NCI-H345 (cell line): ENCODE data around the gene STRN3.
"Not testable (repeated sequence)": the region's sequence is repeated elsewhere in the genome, so short reads cannot be mapped to it uniquely, and the experiment has no call there.

Source experiments
- DNase-seq: peaks from one replicate; lab custom pipeline; 2025; lab: John Stamatoyannopoulos, UW

STRN3 gene

DNA sequence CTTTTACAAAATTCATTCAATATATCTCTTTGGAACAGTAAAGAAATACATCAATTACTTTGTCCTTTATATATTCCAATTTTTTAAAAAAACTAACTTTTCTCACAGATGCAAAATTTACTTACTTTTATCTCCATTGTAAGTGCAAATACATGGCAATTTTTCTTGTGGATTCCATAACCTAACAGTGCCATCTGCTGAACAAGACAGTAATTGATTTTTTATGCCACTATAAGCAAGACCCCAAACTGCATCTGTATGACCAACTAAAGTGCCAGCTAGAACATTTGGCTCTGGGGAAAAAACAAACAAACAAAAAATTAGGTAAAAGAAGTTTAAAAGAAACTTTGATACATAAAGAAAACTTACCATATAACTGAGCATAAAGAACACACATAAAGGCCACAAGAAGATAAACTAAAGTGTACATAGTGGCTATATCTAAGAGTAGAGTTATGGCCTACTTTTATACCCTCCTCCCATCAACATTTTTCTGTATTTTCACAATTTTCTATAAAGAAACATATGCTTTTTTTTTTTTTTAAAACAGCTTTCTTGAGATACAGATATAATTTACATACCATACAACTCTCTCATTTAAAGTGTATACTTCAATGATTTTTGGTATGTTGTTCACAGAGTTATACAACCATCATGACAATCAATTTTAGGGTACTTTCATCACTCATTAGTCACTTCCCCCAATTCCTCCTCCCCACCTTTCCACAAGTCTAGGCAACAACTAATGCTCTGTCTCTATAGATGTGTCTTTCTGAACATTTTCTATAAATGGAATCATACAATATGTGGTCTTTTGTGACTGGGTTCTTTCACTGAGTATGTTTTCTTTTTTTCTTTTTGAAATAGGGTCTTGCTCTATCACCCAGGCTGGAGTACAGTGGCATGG is 119.2 kb downstream of the STRN3 start:
- DNase-seq: no peak

DNA sequence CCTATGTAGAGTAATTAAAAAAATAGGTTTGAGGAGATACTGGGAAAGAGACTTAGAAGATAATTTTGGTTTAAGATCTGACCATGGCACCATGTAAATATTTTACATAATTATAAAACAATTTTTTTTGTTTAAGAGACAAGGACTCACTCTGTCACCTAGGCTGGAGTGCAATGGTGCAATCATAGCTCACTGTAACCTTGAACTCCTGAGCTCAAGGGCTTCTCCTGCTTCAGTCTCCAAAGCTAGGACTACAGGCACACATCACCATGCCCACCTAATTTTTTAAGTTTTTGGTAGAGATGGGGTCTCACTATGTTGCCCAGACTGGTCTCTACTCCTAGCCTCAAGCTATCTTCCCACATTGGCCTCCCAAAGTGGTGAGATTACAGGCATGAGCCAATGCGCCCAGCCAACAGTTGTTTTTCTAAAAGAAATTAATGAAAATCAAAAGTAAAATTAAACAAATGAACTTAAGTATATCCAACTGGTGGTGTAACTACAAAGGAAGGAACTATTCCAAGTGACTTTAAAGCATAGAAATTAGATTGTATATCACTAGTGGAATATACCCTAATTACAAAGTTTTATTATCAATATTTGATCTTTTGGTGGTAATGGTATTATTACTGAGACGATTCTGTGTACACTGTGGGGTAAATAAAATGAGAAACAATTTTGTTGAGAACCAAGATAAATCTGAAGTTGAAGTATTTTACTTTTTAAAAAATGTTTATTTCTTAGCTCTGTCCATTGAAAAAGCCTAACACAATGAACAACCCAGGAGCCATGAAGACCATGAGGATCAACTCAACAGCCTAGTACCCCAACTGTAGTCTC is 122.7 kb downstream of the STRN3 start:
- no peak for DNase-seq

GRCh38 chr14:30897121-30897520 is 129.1 kb downstream of the STRN3 start:
- not testable (repeated sequence) for DNase-seq

DNA sequence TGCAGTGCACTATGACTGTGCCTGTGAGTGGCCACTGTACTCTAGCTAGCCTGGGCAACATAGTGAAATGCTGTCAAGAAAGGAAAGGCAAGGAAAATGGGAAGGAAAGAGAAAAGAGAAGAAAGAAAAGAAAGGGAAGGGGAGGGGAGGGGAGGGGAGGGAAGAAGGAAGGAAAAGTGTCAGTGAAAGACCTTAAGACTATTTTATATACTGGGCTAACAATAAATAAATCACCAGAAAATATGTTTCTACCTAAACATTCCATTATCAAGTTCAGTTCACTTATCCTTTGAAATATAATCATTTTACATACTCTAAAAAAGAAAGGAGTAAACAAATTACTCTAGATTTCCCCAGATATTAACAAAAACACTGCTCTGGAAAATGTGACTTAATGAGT is 129.7 kb downstream of the STRN3 start:
- no peak for DNase-seq

DNA sequence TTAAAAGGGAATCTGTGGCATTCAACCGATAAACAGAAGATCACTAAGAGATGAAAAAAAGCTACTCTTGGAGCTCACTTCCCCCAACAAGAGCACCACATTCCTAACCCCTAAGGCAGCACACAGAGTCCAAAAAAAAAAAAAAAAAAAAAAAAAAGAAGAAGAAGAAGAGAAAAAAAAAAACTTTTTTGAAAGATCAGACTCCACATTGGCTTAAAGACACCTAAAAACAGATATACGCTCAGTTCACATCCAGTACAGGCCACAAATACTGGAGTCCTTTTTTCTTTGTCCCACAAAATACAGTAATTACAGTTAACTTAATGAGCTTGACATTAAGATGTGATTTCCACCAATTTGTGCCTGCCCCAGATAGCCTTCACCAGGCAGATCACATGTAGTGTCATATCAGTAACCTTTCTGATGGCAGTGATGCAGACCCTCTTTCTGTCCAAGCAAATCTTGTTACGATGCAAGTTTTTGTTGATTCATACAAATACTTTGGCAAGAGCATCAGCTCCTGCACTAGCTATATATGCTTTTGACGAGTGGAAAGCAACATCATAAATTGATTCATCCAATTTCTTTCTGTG is 131.2 kb downstream of the STRN3 start:
- DNase-seq: no peak

GRCh38 chr14:30893819-30894218 is 132.4 kb downstream of the STRN3 start:
- no peak for DNase-seq

- DNase-seq: no peak
Measured at GRCh38 chr14:30889244-30889594, 137.0 kb downstream of the STRN3 start.

GRCh38 chr14:30888480-30889243 is 137.5 kb downstream of the STRN3 start:
- no peak for DNase-seq

DNA sequence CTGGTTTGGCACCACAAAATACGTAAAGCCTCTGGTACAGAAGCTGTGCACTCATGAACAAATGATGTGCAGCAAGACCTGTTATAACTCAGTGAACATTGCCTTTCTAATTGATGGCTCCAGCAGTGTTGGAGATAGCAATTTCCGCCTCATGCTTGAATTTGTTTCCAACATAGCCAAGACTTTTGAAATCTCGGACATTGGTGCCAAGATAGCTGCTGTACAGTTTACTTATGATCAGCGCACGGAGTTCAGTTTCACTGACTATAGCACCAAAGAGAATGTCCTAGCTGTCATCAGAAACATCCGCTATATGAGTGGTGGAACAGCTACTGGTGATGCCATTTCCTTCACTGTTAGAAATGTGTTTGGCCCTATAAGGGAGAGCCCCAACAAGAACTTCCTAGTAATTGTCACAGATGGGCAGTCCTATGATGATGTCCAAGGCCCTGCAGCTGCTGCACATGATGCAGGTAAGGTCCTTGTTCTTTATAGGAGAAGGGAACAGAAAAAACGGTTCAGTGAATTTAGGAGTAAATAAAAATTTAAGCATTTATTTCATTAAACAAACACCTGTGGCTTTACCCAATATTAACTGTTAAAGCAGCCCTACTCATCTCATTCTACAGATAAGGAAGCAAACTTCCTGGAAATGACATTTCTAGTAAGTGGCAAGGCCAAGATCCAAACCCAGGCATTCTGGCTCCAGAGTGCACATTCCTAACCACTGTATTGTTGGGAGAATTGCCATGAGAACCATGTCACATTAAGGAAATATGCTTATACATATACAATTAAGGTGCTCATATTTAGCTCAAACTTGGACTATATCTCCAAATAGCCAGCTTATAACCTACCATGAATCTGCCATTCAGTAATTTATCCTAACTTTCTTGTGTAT is 140.1 kb downstream of the STRN3 start:
- DNase-seq: no peak

DNA sequence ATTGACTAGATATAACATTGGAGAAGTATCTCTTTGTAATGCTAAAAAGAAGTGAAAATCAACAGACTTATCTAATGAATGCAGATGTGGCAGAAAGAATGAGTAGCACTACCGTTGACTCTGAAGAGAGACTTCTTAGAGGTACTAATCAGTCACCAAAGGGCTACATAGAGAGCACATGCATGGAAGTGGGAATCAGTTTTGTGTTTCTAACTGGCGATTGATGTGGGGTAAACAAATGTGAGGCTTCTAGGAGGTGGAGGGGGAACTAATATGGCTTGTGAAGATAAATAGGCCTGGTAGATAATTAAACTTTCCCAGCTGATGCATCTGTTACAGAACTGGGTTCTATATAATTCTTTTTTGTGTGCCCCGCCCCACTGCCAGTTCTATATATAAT is 141.3 kb downstream of the STRN3 start:
- no peak for DNase-seq

- no peak for DNase-seq
Measured at GRCh38 chr14:30883508-30884294, 142.5 kb downstream of the STRN3 start.

- no peak for DNase-seq
Measured at GRCh38 chr14:30882431-30882830, 143.7 kb downstream of the STRN3 start.

GRCh38 chr14:30876692-30877091 is 149.5 kb downstream of the STRN3 start:
- no peak for DNase-seq

DNA sequence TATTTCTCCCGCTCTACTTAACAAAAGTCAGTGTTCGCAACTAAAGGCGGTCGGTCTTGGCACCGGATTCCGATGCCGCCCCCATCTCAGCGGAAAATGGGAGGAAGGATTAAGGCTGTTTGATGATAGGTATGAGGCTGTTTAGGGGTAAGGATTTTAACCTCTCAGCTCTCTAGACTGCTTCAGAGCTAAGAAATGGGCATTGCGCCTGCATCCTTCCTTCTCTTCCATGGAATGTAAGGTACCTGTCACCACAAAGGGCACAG is 150.5 kb downstream of the STRN3 start:
- DNase-seq: no peak

GRCh38 chr14:30874999-30875787 is 151.0 kb downstream of the STRN3 start:
- DNase-seq: no peak

DNA sequence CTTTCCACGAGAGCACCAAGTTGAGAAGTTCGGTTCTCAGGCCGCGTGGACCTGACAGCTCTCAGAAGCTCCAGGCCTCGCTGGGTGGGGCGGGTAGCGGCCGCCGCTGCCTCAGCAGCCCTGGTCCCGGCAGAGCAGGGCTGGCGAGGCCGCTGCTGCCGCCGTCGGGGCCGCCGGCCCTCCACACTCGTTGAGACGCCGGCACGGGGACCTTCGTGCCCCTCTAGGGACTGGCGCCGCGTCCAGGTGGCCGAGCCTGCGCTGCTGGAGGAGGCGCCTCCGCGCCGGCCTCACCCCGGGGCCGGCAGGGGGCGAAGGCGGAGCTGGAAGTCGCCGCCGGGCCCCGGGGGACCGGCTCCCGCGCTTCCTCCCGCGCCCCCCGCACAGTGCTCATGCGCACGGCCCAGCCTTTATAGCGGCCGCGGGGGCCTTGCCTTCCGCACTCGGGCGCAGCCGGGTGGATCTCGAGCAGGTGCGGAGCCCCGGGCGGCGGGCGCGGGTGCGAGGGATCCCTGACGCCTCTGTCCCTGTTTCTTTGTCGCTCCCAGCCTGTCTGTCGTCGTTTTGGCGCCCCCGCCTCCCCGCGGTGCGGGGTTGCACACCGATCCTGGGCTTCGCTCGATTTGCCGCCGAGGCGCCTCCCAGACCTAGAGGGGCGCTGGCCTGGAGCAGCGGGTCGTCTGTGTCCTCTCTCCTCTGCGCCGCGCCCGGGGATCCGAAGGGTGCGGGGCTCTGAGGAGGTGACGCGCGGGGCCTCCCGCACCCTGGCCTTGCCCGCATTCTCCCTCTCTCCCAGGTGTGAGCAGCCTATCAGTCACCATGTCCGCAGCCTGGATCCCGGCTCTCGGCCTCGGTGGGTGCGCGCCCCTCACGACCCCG is 151.8 kb downstream of the STRN3 start, which contains the start of gene COCH:
Gene COCH (plus strand): TSS at position 440 of the 879 bp plus-strand sequence. CDS start 380 bp downstream, at position 820.
- peak; percentile 73 for DNase-seq

- no peak for DNase-seq
Measured at GRCh38 chr14:30873308-30874119, 152.7 kb downstream of the STRN3 start.

GRCh38 chr14:30872602-30873001 is 153.6 kb downstream of the STRN3 start:
- no peak for DNase-seq
